GM15510 (cell line): ENCODE results near the gene SDK1.

Source experiments
- POLR2A ChIP-seq: IDR thresholded peaks from 3 replicates; pipeline ENCODE4 v1.6.1; 2011; ENCODE audit warnings: borderline replicate concordance; ENCODE audit not compliant: insufficient read length; ENCODE audit errors: extremely low read depth

SDK1 gene

GRCh38 chr7:4069268-4070095 lies 768.4 kb downstream of the SDK1 start:
- no peak for TF ChIP-seq POLR2A

GRCh38 chr7:4070214-4070613 lies 769.2 kb downstream of the SDK1 start:
- TF ChIP-seq POLR2A = no peak

GRCh38 chr7:4071370-4072058 lies 770.5 kb downstream of the SDK1 start:
- TF ChIP-seq POLR2A = no peak

- no peak for TF ChIP-seq POLR2A
Measured at GRCh38 chr7:4072161-4072925, 771.3 kb downstream of the SDK1 start.

- TF ChIP-seq POLR2A = no peak
Measured at GRCh38 chr7:4073052-4073451, 772.0 kb downstream of the SDK1 start.

GRCh38 chr7:4073750-4074149 lies 772.7 kb downstream of the SDK1 start:
- TF ChIP-seq POLR2A = no peak

GRCh38 chr7:4074407-4074806 lies 773.4 kb downstream of the SDK1 start:
- no peak for TF ChIP-seq POLR2A

GRCh38 chr7:4074994-4075393 lies 773.9 kb downstream of the SDK1 start:
- no peak for TF ChIP-seq POLR2A

GRCh38 chr7:4076701-4077294 lies 775.7 kb downstream of the SDK1 start:
- no peak for TF ChIP-seq POLR2A

GRCh38 chr7:4077980-4078379 lies 776.9 kb downstream of the SDK1 start:
- no peak for TF ChIP-seq POLR2A

- TF ChIP-seq POLR2A = no peak
Measured at GRCh38 chr7:4078580-4078979, 777.5 kb downstream of the SDK1 start.

- no peak for TF ChIP-seq POLR2A
Measured at GRCh38 chr7:4079366-4079765, 778.3 kb downstream of the SDK1 start.

- no peak for TF ChIP-seq POLR2A
Measured at GRCh38 chr7:4079956-4080355, 778.9 kb downstream of the SDK1 start.

- no peak for TF ChIP-seq POLR2A
Measured at GRCh38 chr7:4080954-4081353, 779.9 kb downstream of the SDK1 start.

- TF ChIP-seq POLR2A = no peak
Measured at GRCh38 chr7:4083513-4083912, 782.5 kb downstream of the SDK1 start.
